ENCODE measurements around the gene RGS3.

DNA sequence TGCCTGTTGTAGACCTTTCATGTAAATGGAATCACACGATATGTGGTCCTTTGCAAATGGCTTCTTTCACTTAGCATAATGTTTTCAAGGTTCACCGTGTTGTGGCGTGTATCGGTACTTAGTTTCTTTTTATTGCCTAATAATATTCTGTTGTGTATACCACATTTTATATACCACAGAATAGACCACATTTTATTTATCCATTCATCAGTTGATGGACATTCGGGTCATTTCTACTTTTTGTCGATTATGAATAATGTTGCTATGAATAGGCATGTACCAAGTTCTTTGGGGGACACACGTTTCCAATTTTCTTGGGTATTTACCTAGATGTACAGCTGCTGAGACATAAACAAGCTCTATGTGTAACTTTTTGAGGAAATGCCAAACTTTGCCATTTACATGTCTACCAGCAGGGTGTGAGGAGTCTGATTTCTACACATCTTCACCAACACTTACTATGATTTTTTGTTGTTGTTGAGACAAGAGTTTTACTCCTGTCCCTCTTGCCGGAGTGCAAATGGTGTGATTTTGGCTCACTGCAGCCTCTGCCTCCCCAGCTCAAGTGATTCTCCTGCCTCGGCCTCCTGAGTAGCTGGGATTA, 144.7 kb downstream of the RGS3 start:
- no peak for TF ChIP-seq CTCF (IDR thresholded peaks at IDR 0.05; ENCODE audit: insufficient read depth, low read length)
- TF ChIP-seq, protein P1, sequence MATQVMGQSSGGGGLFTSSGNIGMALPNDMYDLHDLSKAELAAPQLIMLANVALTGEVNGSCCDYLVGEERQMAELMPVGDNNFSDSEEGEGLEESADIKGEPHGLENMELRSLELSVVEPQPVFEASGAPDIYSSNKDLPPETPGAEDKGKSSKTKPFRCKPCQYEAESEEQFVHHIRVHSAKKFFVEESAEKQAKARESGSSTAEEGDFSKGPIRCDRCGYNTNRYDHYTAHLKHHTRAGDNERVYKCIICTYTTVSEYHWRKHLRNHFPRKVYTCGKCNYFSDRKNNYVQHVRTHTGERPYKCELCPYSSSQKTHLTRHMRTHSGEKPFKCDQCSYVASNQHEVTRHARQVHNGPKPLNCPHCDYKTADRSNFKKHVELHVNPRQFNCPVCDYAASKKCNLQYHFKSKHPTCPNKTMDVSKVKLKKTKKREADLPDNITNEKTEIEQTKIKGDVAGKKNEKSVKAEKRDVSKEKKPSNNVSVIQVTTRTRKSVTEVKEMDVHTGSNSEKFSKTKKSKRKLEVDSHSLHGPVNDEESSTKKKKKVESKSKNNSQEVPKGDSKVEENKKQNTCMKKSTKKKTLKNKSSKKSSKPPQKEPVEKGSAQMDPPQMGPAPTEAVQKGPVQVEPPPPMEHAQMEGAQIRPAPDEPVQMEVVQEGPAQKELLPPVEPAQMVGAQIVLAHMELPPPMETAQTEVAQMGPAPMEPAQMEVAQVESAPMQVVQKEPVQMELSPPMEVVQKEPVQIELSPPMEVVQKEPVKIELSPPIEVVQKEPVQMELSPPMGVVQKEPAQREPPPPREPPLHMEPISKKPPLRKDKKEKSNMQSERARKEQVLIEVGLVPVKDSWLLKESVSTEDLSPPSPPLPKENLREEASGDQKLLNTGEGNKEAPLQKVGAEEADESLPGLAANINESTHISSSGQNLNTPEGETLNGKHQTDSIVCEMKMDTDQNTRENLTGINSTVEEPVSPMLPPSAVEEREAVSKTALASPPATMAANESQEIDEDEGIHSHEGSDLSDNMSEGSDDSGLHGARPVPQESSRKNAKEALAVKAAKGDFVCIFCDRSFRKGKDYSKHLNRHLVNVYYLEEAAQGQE (IDR thresholded peaks at IDR 0.05; ENCODE audit: insufficient replicate concordance, low read depth): no peak
